Fibroblast of villous mesenchyme (primary cell): ENCODE results near the gene PSMD10. TPM values are rescaled to one million over a fixed set of nuclear protein-coding genes. Genes with fewer than 3 reads are reported as not detected.

Experiments used
- DNase-seq: peaks from one replicate; pipeline ENCODE4 v3.0.0-alpha.2; 2010; ENCODE audit warnings: low read depth
- H3K4me3 ChIP-seq: 2 replicates; pipeline ENCODE4 v1.5.1; 2011; ENCODE audit warnings: low read depth, mild to moderate bottlenecking, low read length
- CTCF ChIP-seq: IDR thresholded peaks from 2 replicates; pipeline ENCODE4 v1.5.1; 2012; ENCODE audit warnings: low read depth, mild to moderate bottlenecking, low read length; ENCODE audit not compliant: insufficient read depth
- total RNA-seq: library from RNA; depleted of rRNA; stranded (reverse); fragments of >200 nt; gene quantifications from 2 replicates; pipeline ENCODE4 v1.2.3, GENCODE V29; 2012

The PSMD10 gene
- total RNA-seq, 1 donor: 96.7 TPM

GRCh38 chrX:108064001-108064400 lies 27.3 kb downstream of the PSMD10 start:
- no peak for DNase-seq
- no peak overlapping the region for H3K4me3 ChIP-seq
- TF ChIP-seq CTCF: no peak

GRCh38 chrX:108059801-108060200 lies 31.5 kb downstream of the PSMD10 start:
- H3K4me3 ChIP-seq: no peak overlapping the region
- DNase-seq: no peak
- no peak for TF ChIP-seq CTCF

- no peak for DNase-seq
- TF ChIP-seq CTCF: no peak
- H3K4me3 ChIP-seq: no peak overlapping the region
These were observed 35.8 kb downstream of the PSMD10 start for GRCh38 chrX:108055546-108055945.

- no peak for TF ChIP-seq CTCF
- no peak overlapping the region for H3K4me3 ChIP-seq
- no peak for DNase-seq
These were observed 38.1 kb downstream of the PSMD10 start for GRCh38 chrX:108053218-108053617.

- DNase-seq: no peak
- TF ChIP-seq CTCF: no peak
- H3K4me3 ChIP-seq: no peak overlapping the region
These were observed 41.7 kb downstream of the PSMD10 start for GRCh38 chrX:108049649-108050048.

GRCh38 chrX:108044554-108045256 lies 46.6 kb downstream of the PSMD10 start, which contains the start of gene VSIG1:
Gene VSIG1 (plus strand): TSS chrX:108045065. CDS start chrX:108045131, 66 bp downstream.
- DNase-seq: no peak
- no peak within 1 kb of the TSS for H3K4me3 ChIP-seq
- no peak for TF ChIP-seq CTCF
